ENCODE data around the gene TRAPPC2B.

The TRAPPC2B gene

GRCh38 chr19:57376151-57376550 lies 12.8 kb downstream of the TRAPPC2B start:
- no peak for DNase-seq

DNA sequence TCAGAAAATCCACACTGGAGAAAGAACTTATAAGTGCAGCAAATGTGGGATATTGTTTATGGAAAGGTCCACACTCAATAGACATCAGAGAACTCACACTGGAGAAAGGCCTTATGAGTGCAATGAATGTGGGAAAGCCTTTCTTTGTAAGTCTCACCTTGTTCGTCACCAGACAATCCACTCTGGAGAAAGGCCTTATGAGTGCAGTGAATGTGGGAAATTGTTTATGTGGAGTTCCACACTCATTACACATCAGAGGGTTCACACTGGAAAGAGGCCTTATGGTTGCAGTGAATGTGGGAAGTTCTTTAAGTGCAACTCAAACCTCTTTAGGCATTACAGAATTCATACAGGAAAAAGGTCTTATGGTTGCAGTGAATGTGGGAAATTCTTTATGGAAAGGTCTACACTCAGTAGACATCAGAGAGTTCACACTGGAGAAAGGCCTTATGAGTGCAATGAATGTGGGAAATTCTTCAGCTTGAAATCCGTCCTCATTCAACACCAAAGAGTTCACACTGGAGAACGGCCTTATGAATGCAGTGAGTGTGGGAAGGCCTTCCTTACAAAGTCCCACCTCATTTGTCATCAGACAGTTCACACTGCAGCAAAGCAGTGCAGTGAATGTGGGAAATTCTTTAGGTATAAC lies 14.3 kb downstream of the TRAPPC2B start:
- no peak for DNase-seq

GRCh38 chr19:57380923-57381322 lies 17.6 kb downstream of the TRAPPC2B start:
- no peak for DNase-seq

DNA sequence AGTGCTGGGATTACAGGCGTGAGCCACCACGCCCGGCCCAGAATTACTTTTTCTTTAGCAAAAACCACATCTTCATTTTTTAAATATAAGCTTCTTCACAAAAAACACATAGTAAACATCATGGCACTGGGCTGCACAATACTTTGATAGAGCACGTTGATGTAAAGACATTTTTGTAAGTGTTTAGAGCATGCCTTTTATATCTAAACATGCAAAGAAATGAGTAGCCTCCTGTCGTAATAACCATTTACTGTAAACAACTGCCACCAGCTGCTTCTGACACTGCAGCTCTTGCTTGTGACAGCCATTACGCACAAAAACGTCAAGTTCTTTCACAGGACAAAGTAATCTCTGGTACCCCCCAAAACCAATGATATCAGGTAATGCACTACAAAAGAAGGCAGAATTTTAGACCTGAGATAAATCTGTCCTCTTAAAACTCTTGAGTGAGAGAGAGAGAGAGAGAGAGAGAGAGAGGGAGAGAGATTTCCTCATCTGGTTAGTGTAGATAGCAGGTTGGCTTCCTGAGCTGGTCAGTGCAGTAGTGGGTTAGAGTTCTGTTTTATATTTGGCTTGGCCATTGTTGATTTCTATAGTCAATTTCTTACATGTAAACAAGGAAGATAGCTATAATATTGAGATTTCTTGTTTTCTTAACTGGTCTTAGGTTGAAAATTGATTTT lies 19.6 kb downstream of the TRAPPC2B start:
- DNase-seq, result no peak

DNA sequence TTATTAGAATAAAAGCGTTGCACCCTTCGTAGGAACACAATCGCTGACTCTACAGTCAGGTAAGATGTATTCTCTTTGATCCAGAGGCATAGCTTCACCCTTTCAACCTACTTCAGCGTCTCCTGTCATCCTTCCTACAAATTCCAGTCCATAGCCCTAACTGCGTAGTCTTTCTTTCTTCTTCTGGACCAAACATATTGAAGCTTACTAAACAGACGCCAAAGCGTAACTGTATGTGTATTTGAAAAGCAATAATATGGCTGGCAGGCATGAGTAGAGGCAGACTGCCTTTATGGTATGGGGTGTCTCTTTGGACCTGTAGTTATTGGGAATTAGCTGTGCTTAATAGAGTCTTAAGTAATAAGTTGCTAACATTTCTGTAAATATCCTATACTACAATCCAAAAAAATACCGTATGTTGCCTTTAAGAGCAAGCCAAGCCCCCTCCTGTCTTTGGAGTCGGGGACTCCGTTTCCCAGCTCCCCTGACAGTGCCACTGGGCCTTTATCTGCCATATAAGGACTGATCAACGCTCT lies 25.9 kb downstream of the TRAPPC2B start:
- DNase-seq, result no peak

DNA sequence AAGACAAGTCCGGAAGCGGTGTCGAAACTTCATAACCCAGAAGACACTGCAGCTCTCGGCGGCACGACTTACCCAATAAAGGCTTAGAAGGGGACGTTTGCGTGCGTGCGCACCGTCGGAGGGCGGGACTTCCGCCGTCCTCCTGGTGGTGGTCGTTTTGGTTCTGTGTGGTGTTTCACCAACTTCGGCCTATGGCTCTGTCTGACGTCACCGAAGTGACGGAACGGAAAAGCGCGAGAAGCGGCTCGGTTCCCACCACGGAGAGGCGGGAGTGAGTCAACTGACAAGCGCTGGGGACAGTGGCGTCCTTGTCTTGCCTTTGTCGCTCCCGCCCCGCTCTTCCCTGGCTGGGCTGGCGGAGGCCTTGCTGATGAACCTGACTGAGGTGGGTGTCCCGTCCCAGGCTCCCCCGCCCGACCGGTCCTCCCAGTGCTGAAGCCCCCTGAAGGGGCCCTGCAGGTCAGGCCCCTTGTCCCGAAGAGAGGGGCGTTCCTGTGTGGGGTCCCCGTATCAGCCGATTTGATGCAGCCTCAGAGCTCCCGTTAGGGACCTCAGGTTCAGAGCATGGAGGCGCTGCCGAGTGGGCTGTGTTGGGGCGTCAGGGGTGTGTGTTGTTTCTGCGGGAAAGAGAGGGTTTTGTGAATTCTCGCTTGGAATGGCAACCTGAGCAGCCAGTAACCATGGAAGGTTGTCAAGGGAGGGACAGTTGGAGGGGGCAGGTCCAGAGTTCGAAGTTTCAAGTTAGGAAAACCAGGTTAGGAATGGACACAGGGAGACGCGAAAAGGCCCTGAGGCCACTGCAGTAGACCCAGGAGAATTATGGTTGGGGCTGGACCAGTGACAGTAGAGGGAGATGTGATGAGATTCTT lies 26.6 kb downstream of the TRAPPC2B start, which contains the start of gene ZNF548:
Gene ZNF548, plus strand, starts transcription at position 125 of the 869 bp plus-strand sequence. Its CDS starts 246 bp downstream, at position 371.
- DNase-seq, result peak; percentile 99

DNA sequence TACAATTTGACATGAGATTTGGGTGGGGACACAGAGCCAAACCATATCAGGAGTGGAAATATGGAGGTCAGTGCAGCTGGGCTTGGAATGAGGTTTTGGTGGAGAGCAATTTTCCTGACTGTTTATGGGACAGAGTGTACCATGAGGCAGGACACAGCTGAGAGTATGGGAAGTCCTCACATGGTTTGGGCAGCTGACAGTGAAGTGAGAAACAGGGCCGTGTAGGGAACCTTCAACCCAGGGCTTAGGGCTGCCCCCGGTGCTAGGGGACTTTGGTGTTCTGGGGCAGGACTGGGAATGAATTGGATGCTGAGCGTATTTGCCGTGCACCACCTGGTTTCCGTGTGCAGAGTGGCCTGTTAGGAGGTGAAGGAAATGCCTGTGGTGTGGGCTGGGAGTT lies 32.4 kb downstream of the TRAPPC2B start:
- no peak for DNase-seq

- no peak for DNase-seq
Observed at GRCh38 chr19:57398868-57399267, 35.5 kb downstream of the TRAPPC2B start.

GRCh38 chr19:57403737-57404563 lies 40.6 kb downstream of the TRAPPC2B start:
- no peak for DNase-seq

- peak; percentile 47 for DNase-seq
Observed at GRCh38 chr19:57406516-57407123, 43.3 kb downstream of the TRAPPC2B start.

DNA sequence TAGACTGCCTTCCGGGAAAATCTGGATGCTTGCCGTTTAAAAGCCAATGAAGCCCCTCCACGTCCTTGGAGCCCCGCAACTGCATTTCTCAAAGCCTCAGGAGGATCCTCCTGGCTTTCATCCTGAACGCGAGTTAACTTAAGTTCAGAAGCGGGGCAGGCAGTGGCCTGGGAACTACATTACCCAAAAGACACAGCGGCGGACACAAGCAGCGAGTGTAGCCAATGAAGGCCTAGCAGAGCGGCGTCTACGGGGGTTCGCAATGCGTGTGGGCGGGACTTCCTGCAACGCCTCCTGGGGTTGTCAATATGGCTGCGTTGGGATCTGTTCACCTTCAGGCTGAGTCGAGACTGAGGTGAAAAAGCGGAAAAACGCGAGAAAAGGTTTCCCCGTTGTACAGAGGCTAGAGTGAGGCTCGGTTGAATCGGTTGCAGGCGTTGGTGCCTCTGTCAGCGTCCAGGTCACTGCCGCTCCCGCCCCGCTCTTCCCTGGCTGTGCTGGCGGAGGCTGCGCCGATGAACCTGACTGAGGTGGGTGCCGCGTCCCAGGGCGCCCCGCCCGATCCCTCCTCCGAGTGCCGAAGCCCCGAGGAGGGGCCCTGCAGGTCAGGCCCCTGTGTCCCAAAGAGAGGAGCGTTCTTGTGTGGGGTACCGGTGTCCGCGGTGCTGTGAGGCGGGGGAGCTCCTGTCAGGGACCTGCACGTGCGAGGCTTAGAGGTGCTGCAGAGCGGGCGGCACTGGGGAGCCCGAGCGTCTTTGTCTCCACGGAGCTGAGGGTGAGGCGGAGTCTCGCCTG lies 47.7 kb downstream of the TRAPPC2B start, which contains the start of gene ZNF17:
Gene ZNF17, plus strand, starts transcription at position 285 of the 795 bp plus-strand sequence. CDS start 2,455 bp downstream, outside the sequence.
- peak; percentile 92 for DNase-seq
